Measurements from ENCODE around the gene DAO.

DAO gene

GRCh38 chr12:108850854-108851573, 28.9 kb upstream of the DAO start:
- no peak overlapping the region for H2AFZ ChIP-seq (ENCODE audit: low read depth, low read length)
- H3K4me1 ChIP-seq (ENCODE audit: insufficient read depth, low read length): peaks cover 6% of the 10 kb centered on the region
- peaks cover 5% of the 10 kb centered on the region; the same call in 1 of the 2 replicates for H4K20me1 ChIP-seq (ENCODE audit: insufficient read depth, low read length)
- no peak overlapping the region for H3K4me2 ChIP-seq (ENCODE audit: insufficient read depth, low read length)
- no peak for ATAC-seq (ENCODE audit: insufficient read depth, low read depth)
- no peaks in the 10 kb centered on the region for H3K27me3 ChIP-seq (ENCODE audit: insufficient read depth, low read length, poor library complexity)
- DNase-seq: no peak
- H3K4me3 ChIP-seq (ENCODE audit: low read depth in 1 of 2, low read length in 2 of 2): no peak overlapping the region
- peaks cover 26% of the 10 kb centered on the region for H3K79me2 ChIP-seq (ENCODE audit: insufficient read depth, low read length)
- TF ChIP-seq, protein P1, sequence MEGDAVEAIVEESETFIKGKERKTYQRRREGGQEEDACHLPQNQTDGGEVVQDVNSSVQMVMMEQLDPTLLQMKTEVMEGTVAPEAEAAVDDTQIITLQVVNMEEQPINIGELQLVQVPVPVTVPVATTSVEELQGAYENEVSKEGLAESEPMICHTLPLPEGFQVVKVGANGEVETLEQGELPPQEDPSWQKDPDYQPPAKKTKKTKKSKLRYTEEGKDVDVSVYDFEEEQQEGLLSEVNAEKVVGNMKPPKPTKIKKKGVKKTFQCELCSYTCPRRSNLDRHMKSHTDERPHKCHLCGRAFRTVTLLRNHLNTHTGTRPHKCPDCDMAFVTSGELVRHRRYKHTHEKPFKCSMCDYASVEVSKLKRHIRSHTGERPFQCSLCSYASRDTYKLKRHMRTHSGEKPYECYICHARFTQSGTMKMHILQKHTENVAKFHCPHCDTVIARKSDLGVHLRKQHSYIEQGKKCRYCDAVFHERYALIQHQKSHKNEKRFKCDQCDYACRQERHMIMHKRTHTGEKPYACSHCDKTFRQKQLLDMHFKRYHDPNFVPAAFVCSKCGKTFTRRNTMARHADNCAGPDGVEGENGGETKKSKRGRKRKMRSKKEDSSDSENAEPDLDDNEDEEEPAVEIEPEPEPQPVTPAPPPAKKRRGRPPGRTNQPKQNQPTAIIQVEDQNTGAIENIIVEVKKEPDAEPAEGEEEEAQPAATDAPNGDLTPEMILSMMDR (IDR thresholded peaks at IDR 0.05; ENCODE audit: borderline replicate concordance, extremely low read depth, low read length, poor library complexity, severe bottlenecking): no peak
- peaks cover 29% of the 10 kb centered on the region for H3K36me3 ChIP-seq (ENCODE audit: insufficient read depth, low read length)
- H3K9ac ChIP-seq (ENCODE audit: low read depth, low read length): no peak overlapping the region
- no peaks in the 10 kb centered on the region for H3K9me3 ChIP-seq (ENCODE audit: insufficient read depth, low read length, severe bottlenecking)
- no peak overlapping the region for H3K27ac ChIP-seq (ENCODE audit: low read length)

- H3K4me3 ChIP-seq (ENCODE audit: low read depth in 1 of 2, low read length in 2 of 2): no peak overlapping the region
- DNase-seq: no peak
- TF ChIP-seq, protein P1 (IDR thresholded peaks at IDR 0.05; ENCODE audit: borderline replicate concordance, extremely low read depth, low read length, poor library complexity, severe bottlenecking): no peak
- no peak for TF ChIP-seq EZH2 (IDR thresholded peaks at IDR 0.05; ENCODE audit: borderline replicate concordance, low read depth, low read length, severe bottlenecking)
- H2AFZ ChIP-seq (ENCODE audit: low read depth, low read length): no peak overlapping the region
- H3K4me1 ChIP-seq (ENCODE audit: insufficient read depth, low read length): peaks cover 17% of the 10 kb centered on the region
- H4K20me1 ChIP-seq (ENCODE audit: insufficient read depth, low read length): peaks cover 7% of the 10 kb centered on the region; the same call in 1 of the 2 replicates
- ATAC-seq (ENCODE audit: insufficient read depth, low read depth): no peak
- H3K79me2 ChIP-seq (ENCODE audit: insufficient read depth, low read length): peaks cover 39% of the 10 kb centered on the region
- peaks cover 16% of the 10 kb centered on the region for H3K36me3 ChIP-seq (ENCODE audit: insufficient read depth, low read length)
- no peak overlapping the region for H3K4me2 ChIP-seq (ENCODE audit: insufficient read depth, low read length)
- no peaks in the 10 kb centered on the region for H3K9me3 ChIP-seq (ENCODE audit: insufficient read depth, low read length, severe bottlenecking)
- H3K27ac ChIP-seq (ENCODE audit: low read length): no peak overlapping the region
- no peak overlapping the region for H3K9ac ChIP-seq (ENCODE audit: low read depth, low read length)
- no peaks in the 10 kb centered on the region for H3K27me3 ChIP-seq (ENCODE audit: insufficient read depth, low read length, poor library complexity)
Measured at GRCh38 chr12:108852674-108853309, 27.1 kb upstream of the DAO start.

GRCh38 chr12:108853426-108853825, 26.5 kb upstream of the DAO start:
- H3K27ac ChIP-seq (ENCODE audit: low read length): no peak overlapping the region
- H3K4me2 ChIP-seq (ENCODE audit: insufficient read depth, low read length): no peak overlapping the region
- no peaks in the 10 kb centered on the region for H3K27me3 ChIP-seq (ENCODE audit: insufficient read depth, low read length, poor library complexity)
- no peak overlapping the region for H3K4me3 ChIP-seq (ENCODE audit: low read depth in 1 of 2, low read length in 2 of 2)
- H3K9ac ChIP-seq (ENCODE audit: low read depth, low read length): no peak overlapping the region
- peaks cover 7% of the 10 kb centered on the region; the same call in 1 of the 2 replicates for H4K20me1 ChIP-seq (ENCODE audit: insufficient read depth, low read length)
- DNase-seq (no peak), ATAC-seq (ENCODE audit: insufficient read depth, low read depth) (no peak)
- peaks cover 39% of the 10 kb centered on the region for H3K79me2 ChIP-seq (ENCODE audit: insufficient read depth, low read length)
- TF ChIP-seq, protein P1 (IDR thresholded peaks at IDR 0.05; ENCODE audit: borderline replicate concordance, extremely low read depth, low read length, poor library complexity, severe bottlenecking): no peak
- no peak for TF ChIP-seq EZH2 (IDR thresholded peaks at IDR 0.05; ENCODE audit: borderline replicate concordance, low read depth, low read length, severe bottlenecking)
- H3K36me3 ChIP-seq (ENCODE audit: insufficient read depth, low read length): peaks cover 12% of the 10 kb centered on the region
- no peaks in the 10 kb centered on the region for H3K9me3 ChIP-seq (ENCODE audit: insufficient read depth, low read length, severe bottlenecking)
- peaks cover 21% of the 10 kb centered on the region for H3K4me1 ChIP-seq (ENCODE audit: insufficient read depth, low read length)
- H2AFZ ChIP-seq (ENCODE audit: low read depth, low read length): no peak overlapping the region

Data from DND-41 (cell line).